C1 segment of cervical spinal cord (tissue), 14 donors: ENCODE results near the gene WDR93.
"Not testable (repeated sequence)": the region's sequence is repeated elsewhere in the genome, so short reads cannot be mapped to it uniquely, and the experiment has no call there.

Source experiments
- DNase-seq, 14 donors: peaks; one replicate each; lab custom pipeline; 2025; lab: John Stamatoyannopoulos, UW

The WDR93 gene

DNA sequence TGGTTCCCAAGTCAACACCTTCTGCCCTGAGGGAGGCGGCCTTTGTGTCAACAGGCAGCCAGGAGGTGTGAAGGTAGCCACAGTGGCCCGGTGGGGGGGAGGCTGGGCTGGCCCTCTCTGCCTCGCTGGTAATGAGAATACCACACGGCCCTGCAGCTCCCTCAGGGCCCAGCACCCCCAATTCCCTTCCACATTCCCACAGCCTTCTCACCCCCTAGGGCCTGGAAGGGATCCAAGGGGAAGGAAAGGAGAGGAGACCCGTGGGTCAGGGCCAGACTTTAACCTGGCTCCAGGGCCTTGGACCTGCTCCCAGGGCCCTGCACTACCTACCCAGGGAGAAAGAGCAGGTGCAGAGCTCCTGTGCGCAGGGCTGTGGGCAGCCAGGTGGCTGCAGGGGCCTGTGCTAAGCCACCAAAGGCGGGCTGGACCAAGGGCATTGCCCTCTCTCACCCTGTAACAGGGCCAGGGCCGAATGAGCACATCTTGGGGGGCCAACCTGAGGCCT is 76.9 kb downstream of the WDR93 start:
- DNase-seq, result no peak

DNA sequence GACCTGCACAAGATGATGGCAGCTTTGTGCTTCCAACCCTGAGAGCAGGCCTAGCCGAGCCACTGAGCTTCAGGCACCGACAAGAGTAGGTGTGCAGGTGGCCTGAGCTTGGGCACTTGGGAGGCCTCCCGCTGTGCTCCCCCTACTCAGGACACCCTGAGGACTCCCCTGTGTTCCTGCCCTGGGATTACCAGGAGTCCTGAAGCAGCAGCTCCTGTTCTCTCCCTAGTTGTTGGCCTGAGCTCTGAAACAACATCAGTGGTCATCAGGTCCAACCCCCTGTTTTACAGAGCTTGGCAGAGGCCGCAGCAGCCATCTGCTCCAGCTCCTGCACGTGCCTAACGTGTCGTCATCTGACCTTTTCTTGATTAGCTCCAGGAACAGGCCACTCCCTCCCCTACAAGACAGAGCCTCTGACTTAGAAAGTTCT is 77.5 kb downstream of the WDR93 start:
- DNase-seq, result no peak

DNA sequence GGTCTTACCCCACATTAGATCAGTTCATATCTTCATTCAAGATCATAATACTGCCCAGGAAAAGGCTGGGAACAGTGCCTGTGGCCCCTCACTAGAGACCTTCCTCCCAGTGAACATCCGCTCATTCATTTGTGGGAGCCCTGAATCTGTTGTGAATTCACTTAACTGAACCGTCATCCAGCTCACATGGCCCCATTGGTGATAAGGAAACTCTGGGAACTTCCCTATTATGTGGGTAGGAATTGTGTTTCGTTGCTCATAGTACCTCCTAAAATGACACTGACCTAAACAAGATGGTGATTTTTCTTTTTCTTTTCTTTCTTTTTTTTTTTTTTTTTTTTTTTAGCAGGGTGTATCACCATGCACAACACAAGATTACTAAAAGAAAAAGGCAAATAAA is 78.8 kb downstream of the WDR93 start:
- DNase-seq, result no peak

DNA sequence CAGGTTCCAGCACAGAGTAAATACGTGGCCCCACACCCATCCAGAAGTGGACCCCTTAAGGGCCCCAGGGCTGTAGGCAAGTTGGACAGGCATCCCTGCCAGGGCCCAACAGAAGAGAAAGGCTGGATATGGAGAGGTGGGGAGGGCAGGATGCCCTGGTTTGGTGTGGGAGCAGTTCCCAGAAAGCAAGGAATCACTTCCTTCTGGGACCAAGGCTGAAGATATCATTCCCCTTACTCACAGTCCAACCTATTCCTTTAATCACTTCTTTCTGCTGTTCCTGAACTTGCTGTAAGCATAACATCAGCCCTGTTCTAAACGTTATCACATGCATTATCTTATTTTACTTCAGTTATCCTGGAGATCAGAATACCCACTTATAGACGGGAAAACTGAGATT is 79.4 kb downstream of the WDR93 start:
- DNase-seq, result no peak

DNA sequence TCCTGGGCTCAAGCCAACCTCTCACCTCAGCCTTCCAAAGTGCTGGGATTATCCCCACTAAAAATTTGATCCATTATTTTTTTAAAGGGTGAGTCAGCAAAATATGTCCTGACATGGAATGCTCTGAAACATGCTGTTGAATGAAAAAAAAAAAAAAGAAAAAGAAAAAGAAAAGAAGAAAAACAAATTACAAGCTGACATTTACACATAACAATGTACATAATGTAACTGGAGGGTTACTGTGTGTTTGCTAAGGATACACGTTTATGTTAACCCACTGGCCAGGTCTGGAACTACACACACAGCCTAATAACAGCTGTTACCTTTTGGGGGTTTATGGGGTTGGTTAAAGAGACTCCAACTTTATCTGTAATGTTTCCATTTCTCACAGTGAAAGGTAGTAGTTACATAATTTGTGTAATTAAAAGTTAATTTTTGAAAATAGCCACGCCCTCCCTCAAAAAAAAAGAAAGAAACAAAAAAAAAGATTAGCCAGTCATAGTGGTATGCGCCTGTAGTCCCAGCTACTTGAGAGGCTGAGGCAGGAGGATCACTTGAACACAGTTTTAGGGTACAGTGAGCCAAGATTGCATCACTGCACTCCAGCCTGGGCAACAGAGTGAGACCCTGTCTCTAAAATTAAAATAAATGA is 82.4 kb downstream of the WDR93 start:
- no peak for DNase-seq

DNA sequence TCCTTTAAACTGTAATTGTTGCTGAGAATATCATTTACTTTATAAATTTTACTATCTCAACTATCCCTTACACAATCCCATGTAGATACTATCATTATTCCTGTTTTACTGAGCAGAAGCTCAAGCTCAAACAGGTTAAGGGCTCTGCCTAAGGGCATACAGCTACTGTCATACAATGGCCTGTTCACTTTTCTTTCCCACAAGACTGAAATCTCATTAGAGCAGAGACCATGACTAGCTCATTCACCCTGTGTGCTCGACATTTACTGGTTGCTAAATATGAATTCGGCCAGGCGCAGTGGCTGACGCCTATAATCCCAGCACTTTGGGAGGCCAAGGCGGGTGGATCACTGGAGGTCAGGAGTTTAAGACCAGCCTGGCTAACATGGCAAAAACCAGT is 83.9 kb downstream of the WDR93 start:
- DNase-seq, result no peak

DNA sequence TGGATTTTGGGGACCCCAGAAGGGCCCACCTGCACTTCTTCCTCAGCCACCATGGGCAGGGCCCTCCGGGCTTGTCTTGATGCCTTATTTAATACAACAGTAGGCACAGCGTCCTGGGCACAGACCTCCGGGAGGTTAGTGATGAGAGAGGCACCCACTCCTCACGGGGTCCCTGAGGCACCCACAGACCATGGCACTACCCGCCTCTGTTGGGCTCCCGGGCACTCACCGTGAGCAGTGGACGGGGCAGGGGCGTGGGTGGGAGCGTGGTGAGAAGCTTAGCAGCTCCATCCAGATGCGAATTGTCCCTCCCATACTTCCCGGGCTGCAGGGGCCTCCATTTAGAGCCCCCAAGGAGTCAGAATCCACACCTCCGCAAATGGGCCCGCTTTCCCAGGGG is 85.2 kb downstream of the WDR93 start:
- DNase-seq, result no peak

DNA sequence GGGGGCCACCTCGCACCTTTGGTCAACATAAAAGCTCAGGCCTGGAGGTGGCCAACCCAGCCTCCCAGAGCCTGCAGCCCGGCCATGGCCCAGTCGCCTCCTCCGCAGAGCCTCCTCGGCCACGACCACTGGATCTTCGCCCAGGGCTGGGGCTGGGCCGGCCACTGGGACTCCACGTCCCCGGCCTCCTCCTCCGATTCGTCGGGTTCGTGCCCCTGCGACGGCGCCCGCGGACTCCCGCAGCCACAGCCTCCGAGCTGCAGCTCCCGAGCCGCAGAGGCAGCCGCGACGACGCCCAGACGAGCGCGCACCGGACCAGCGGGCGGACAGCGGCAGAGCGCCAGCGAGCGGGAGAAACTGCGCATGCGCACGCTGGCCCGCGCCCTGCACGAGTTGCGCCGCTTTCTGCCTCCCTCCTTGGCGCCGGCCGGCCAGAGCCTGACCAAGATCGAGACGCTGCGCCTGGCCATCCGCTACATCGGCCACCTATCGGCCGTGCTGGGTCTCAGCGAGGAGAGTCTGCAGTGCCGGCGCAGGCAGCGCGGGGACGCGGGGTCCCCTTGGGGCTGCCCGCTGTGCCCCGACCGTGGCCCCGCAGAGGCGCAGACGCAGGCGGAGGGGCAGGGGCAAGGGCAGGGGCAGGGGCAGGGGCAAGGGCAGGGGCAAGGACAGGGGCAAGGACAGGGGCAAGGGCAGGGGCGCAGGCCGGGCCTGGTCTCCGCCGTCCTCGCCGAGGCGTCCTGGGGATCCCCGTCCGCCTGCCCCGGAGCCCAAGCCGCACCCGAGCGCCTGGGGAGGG is 85.9 kb downstream of the WDR93 start, which contains the start of gene MESP2:
Gene MESP2 (plus strand): TSS at position 59 of the 799 bp plus-strand sequence. CDS start 26 bp downstream, at position 85.
- DNase-seq, result peak in 12 of 14 donors; percentile 30 to 76 (median 48)

DNA sequence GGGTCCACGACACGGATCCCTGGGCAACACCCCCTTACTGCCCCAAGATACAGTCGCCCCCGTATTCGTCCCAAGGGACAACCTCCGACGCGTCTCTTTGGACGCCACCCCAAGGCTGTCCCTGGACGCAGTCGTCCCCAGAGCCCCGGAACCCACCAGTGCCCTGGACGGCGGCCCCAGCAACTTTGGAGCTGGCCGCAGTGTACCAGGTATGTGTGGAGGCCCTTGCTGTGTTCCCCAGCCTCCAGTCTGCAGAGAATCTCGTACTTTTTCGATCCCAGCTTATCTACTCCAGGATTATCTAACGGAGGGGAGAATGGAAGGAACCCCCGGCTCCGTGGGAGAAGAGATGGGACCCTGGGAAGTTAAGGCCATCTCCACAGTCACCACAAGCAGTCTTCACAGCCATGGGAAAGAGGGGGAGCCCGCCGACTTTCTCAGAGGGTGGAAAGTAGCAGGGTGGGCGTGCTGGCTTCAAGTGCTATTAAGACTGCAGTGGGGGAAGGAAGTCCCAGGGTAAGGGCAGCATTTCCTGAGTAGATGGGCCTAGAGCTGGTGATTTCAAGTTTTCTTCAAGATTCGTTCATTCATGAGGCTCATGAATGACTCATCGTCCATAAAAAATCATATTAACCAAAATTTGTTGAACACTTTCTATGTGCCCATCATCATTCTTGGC is 86.6 kb downstream of the WDR93 start:
- peak in 1 of 14 donors; percentile 26 for DNase-seq

DNA sequence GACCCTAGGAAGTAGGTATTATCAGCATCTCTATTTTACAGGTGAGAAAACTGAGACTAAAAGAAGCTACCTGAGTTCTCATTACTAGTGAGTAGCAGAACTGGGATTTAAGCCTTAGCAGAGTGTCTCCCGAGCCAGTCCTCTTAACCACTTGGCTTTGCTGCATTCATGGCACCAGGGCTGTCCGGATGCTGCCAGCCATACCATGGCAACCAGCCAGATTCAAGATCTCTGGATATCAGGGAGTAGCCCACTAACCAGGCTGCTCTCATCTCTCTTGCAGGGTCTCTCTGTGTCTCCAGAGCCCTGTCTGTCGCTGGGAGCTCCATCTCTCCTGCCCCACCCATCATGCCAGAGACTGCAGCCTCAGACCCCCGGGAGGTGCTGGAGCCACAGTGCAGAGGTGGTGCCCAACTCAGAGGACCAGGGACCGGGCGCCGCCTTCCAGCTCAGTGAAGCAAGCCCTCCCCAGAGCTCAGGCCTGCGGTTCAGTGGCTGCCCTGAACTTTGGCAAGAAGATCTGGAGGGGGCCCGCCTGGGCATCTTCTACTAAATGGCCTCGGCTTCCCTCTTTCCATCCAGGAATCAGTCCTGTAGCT is 87.3 kb downstream of the WDR93 start:
- DNase-seq, result peak in 7 of 14 donors; percentile 10 to 57 (median 23)

DNA sequence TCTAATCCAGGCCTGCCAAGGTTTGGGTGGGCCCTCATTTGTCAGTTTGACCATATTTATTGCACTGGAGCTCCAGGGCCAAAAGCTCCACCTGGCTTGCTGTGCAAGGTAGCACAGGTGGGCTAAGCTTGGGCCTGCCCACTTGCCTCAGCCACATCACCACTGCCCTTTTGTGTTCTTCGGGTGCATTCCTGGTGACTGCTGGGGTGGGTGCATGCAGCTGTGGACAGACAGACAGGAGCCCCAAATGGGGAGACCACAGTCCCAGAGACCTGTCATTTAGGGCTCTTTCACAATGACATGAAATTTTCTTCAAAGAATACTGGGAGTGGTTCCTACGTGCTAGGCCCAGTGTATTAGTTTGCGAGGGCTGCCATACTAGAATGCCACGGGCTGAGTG is 88.2 kb downstream of the WDR93 start:
- DNase-seq, result no peak

DNA sequence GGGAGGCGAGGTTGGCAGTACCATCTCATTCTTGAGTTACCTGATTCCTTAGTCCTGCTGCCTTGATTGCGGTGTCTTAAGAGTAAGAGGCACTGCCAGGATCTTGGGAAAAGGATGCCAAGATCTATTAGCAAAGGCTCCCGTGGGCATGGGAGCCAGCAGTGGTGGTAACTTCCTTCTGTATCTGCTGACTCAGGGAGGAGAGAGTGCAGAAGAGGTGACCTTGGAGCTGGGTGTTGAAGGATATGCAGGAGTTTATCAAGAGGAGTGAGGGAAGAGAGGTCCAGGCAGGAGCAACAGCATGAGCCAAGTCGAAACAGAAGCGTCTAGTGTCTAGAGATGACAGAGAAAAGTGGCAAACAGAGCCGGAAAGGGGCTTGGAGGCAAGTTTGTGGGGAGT is 90.0 kb downstream of the WDR93 start:
- no peak for DNase-seq

DNA sequence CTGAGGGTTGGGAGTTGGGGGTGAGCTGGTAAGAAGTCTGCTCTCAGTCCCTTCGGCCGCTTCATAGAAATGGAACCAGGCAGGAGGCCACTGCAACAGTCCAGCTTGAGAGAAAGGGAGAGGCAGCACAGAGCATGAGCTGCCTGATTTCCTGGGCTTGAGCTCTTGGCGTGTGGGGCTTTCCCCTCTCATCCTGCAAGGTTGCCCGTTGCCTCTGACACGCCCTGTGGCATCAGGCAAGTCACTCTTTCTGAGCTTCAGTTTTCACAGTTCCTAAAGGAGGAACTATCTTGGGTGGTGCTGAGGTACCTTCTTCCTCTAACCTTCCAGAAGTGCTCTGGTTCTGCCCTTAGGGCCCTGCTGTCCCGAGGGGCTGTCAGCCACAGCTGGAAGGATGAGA is 90.4 kb downstream of the WDR93 start:
- DNase-seq, result no peak

DNA sequence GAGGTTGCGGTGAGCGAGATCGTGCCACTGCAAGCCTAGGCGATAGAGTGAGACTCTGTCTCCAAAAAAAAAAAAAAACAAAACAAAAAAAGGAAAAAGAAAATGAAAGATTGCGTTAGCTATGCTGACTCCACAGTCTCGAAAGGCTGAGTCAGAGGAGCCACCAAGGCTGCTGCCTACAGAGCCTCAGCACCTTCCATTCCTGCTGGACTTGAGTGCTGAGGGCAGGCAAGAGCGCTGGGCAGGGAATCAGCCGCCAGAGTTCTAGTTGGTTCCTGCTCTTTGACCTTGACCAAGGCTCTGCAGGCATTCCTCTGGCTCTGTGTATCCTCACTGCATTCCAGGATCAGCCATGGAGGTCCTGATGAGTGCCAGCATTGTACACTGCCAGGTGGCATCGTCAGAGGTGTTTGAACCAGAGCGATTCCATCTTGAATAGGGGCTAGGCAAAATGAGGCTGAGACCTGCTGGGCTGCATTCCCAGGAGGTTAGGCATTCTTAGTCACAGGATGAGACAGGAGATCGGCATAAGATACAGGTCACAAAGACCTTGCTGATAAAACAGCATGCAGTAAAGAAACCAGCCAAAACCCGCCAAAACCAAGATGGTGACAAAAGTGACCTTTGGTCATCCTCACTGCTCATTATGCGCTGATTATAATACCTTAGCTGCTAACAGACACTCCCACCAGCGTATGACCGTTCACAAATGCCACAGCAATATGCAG is 91.4 kb downstream of the WDR93 start:
- no peak for DNase-seq

DNA sequence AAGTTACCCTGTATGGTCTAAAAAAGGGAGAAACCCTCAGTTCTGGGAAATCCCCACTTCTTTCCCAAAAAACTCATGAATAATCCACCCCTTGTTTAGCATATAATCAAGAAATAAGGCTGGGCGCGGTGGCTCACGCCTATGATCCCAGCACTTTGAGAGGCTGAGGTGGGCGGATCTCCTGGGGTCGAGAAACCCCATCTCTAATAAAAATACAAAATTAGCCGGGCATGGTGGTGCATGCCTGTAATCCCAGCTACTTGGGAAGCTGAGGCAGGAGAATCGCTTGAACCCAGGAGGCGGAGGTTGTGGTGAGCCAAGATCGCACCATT is 92.0 kb downstream of the WDR93 start:
- not testable (repeated sequence) for DNase-seq

DNA sequence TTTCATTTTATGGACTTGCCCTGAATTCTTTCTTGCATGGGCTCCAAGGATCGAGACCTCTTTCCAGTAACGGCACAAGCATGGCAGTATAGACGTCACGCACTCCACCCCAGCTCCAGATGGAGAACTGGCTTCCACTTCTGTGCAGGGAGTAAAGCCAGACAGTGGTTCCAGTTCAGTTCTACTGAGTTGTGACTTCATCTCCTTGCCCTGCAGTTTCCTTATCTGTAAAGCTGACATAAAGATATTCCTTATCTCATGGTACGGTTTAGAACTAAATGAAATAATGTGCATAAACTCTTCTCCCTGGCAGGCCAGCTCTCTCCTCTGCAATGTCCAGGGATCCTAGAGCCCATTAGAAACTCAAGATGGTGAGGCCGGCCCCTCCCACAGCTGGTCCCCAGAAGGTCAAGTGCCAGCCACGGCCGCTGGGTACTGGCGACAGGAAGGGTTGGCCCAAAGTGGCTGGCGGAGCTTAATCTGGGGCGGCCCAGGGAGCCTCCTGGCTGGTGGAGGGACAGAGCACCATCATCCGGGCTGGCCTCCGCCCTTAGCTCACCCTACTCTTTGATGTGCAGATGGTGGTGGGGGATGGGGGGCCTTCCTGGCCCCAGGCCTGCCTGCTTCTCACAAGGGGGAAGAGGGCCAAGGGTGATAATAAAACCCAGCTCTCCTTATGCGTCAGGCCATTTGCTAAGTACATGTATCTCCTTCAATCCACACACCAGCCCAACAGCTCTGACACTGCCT is 92.7 kb downstream of the WDR93 start:
- DNase-seq, result no peak

DNA sequence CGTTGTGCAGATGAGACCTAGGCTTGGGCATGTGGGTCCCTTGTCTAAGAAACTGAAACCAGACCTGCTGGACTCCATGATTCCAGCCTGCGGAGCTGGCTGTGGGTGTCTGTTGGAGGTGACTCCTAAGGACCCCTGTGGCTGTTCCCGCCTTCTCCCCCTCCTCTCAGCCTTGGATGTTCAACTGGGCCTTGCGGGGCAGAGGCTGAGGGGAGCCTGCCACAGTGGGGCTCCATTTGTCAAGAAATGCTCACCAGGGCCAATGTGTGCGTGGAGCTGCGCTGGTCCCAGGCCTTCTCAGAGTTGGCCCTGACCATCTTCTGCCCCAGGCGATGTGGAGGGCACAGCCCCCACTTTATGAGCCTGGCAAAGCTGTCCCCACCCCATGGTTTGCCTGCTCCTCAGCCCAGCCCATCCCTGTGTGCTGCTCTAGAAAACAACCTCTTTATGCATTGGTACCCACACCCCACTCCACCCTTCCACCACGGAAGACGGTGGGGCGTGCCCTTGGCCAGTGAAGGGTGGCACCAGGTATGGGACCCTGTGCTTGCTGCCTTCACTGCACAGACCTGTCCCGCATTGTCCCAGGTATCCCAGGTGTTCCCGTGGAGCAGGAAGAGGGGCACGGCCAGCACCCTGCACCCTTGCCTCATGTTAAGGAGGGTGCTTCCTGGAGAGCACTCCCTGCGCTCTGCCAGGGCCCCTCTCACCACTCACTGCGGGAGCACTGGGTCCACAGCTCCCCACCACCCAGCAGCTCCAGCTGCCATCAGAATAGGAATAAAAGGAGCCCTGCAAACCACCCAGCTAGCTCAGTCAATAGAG is 93.5 kb downstream of the WDR93 start:
- DNase-seq, result no peak

DNA sequence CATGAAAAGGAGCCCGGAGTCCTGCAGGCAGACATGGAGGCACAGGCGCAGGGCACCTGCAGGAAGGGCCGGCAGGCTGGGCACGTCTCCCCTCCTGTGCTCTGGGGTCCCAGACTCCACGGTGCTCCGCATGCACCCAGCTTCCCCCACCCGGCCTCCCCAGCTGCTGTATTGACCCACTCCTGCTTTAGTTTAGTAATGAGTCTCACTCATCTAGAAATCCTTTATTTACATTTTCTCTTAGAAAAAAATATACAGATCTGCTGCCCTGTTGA is 94.0 kb downstream of the WDR93 start:
- DNase-seq, result no peak

DNA sequence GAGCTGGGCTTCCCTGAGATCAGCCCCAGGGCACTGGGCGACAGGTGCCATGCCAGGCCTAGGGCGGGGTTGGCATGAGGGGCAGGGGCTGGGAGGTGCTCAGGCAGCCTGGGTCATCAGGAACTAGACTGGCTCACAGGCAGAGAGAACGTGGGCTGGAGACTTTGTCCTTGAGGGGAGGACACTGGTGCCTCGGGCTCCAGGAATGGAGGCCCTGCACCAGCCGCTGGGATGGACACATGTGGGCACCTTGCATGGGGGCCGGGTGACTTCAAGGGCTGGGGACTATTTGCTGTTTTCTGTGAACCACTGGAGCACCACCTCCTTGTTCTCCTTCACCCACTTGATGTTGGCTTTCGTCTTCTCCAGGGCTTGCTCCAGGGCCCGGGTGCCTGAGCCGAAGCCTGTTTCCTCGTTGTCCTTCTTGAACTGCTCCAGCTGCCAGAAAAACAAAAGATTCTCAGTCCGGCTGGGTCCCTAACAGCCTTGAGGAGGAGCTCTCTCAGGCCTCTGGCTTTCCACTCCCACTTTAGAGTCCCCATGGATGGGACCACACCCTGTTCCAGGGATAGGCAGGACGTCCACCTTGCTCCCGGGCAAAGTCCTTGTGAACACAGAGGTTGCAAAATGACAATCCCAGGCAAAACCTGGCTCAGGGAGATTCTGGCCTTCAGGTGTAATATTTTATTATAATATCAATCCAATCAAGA is 94.6 kb downstream of the WDR93 start:
- no peak for DNase-seq
